ENCODE results near the gene EIF3F.
"Not testable (repeated sequence)": the region's sequence is repeated elsewhere in the genome, so short reads cannot be mapped to it uniquely, and the experiment has no call there.

Gene EIF3F

GRCh38 chr11:7977232-7977917 is 9.8 kb upstream of the EIF3F start:
- peak overlapping the region in 1 of 2 donors; percentile 80 for H3K27ac Mint-ChIP-seq
- no peak for DNase-seq
- no peak for ATAC-seq
- no peaks in the 10 kb centered on the region for H3K4me1 Mint-ChIP-seq
- H3K4me3 Mint-ChIP-seq, result peak overlapping the region in 1 of 2 donors; percentile 56
- no peaks in the 10 kb centered on the region for H3K27me3 Mint-ChIP-seq
- no peaks in the 10 kb centered on the region for H3K9me3 Mint-ChIP-seq

- no peaks in the 10 kb centered on the region for H3K27me3 Mint-ChIP-seq
- no peak for DNase-seq
- no peak overlapping the region for H3K27ac Mint-ChIP-seq
- ATAC-seq, result no peak
- no peak overlapping the region for H3K4me3 Mint-ChIP-seq
- H3K9me3 Mint-ChIP-seq, result no peaks in the 10 kb centered on the region
- H3K4me1 Mint-ChIP-seq, result peaks cover 18% of the 10 kb centered on the region
Observed at GRCh38 chr11:7981619-7982157, 5.4 kb upstream of the EIF3F start.

DNA sequence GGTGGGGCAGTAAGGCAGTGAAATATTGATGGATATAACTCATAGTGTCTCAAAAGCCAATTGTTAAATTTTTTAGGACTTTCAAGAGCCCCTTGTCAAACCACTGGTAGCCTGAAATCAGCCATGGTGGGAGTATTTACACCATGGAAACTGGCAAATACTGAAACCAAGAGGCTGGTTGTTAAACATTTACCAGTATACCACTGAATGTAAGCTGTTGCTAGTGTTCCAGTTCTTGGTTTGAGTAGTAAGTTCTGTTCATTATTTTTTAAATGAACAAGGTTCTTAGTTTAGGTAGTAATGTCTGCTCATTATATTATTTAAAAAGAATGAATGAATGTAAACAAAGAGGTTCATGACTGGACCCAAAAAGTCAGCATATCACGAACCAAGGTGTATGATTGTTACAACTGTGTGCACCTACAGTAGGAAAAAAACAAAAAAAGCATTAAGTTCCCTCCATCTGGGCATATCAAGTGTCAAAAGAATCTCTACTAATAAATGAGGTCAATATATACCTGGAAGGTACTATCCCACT is 4.5 kb upstream of the EIF3F start:
- no peaks in the 10 kb centered on the region for H3K27me3 Mint-ChIP-seq
- no peak for ATAC-seq
- DNase-seq, result no peak
- no peak overlapping the region for H3K4me3 Mint-ChIP-seq
- H3K27ac Mint-ChIP-seq, result no peak overlapping the region
- no peaks in the 10 kb centered on the region for H3K9me3 Mint-ChIP-seq
- peaks cover 21% of the 10 kb centered on the region for H3K4me1 Mint-ChIP-seq

DNA sequence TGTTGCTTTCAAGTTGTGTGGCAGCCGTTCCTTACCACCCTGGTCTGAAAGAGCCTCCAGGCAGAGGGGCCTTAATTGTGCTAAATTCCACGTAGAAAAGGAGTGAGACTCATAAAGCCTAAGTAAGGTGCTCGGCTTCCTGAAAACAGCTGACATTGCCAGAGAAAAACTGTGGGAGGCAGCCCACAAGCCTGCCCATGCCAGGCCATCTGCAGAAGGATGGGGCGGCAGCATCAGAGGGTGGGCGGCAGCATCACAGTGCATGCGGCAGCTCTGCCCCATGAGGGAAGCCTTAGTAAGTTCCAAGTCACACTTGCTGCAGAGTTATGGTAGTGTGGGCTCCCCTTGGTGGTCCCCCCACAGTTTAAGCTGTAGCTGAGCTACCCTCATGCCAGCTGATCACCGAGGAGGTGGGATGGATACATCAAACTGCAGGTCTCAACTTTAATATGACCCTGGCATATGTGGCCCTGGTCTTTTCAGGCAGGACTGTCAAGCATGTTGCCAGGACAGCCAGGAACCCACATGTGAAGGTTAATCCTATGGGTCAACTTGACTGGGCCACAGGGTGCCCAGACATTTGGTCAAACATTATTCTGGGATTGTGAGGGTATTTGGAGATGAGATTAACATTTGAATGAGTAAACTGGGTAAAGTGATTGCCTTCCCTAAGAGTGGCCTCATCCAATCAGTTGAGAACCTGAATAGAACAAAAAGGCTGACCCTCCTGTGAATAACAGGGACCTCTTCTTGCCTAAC is 3.1 kb upstream of the EIF3F start:
- Mint-ChIP-seq H3K4me3 (no peak overlapping the region), H3K4me1 (peaks cover 28% of the 10 kb centered on the region), H3K27ac (no peak overlapping the region), H3K9me3 (no peaks in the 10 kb centered on the region), H3K27me3 (no peaks in the 10 kb centered on the region)
- DNase-seq (no peak), ATAC-seq (no peak)

GRCh38 chr11:7987560-7987883 is 385 bp downstream of the EIF3F start:
- Mint-ChIP-seq H3K27ac (peak overlapping the region; percentile 99 to 100), H3K4me3 (peak overlapping the region; percentile 99), H3K4me1 (peaks cover 41% of the 10 kb centered on the region)
- DNase-seq, H3K27me3 Mint-ChIP-seq, H3K9me3 Mint-ChIP-seq: not testable (repeated sequence)
- ATAC-seq, result peak; percentile 24

- no peak overlapping the region for H3K4me3 Mint-ChIP-seq
- ATAC-seq (no peak), DNase-seq (no peak)
- no peaks in the 10 kb centered on the region for H3K27me3 Mint-ChIP-seq
- peak overlapping the region in 1 of 2 donors; percentile 4 for H3K27ac Mint-ChIP-seq
- H3K4me1 Mint-ChIP-seq, result peaks cover 6% of the 10 kb centered on the region
- H3K9me3 Mint-ChIP-seq, result no peaks in the 10 kb centered on the region
Observed at GRCh38 chr11:7994581-7995278, 7.6 kb downstream of the EIF3F start.

DNA sequence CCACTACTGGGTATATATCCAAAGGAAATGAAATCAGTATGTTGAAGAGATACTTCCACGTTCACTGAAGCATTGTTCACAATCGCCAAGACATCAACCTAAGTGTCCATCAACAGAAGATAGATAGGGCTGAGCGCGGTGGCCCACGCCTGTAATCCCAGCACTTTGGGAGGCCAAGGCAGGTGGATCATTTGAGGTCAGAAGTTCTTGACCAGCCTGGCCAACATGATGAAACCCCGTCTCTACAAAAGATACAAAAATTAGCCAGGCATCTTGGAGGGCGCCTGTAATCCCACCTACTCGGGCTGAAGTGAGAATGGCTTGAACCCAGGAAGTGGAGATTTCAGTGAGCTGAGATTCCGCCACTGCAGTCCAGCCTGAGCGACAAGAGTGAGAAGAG is 12.7 kb downstream of the EIF3F start:
- no peak for DNase-seq
- Mint-ChIP-seq H3K27me3 (no peaks in the 10 kb centered on the region), H3K27ac (no peak overlapping the region), H3K4me3 (no peak overlapping the region), H3K4me1 (no peaks in the 10 kb centered on the region), H3K9me3 (no peaks in the 10 kb centered on the region)
- ATAC-seq, result no peak

DNA sequence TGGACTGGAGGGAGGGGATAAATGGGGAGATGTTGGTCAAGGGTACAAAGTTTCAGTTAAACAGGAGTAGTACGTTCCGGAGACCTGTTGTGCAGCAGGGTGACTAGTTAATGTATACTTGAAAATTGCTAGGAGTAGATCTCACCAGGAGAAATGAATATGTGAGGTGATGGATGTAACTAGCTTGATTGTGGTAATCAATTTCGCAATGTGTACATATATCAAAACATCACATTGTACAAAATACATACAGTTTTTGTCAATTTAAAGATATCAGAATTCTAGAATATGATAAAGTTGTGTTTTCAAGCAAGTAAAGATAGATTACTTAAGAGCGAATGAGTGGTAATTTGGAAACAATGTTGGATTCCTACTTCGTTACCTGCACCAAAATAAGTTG is 13.3 kb downstream of the EIF3F start:
- no peak for DNase-seq
- Mint-ChIP-seq H3K4me3 (no peak overlapping the region), H3K27ac (no peak overlapping the region), H3K4me1 (no peaks in the 10 kb centered on the region), H3K27me3 (no peaks in the 10 kb centered on the region), H3K9me3 (no peaks in the 10 kb centered on the region)
- no peak for ATAC-seq

DNA sequence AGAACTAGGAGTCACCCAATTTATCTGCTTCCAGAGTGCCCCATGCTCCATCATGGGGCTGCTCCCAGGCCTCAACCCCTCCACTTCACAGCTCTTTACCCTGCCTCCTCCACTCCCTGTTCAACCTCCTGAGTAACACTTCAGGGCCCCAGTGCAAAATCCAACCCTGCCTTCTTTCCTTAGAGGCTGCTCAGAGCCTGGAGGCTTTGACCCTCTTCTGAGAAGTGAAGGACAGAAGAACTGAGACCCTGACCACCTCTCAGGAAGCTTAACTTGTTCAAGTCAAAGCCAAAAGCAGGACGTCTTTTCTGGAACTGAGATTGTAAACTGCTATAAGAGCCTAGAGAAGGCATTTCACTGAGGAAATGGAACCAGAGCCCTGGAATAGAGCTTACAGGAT is 15.5 kb downstream of the EIF3F start:
- DNase-seq (no peak), ATAC-seq (no peak)
- H3K27me3 Mint-ChIP-seq, result no peaks in the 10 kb centered on the region
- no peak overlapping the region for H3K27ac Mint-ChIP-seq
- H3K9me3 Mint-ChIP-seq, result no peaks in the 10 kb centered on the region
- no peaks in the 10 kb centered on the region for H3K4me1 Mint-ChIP-seq
- no peak overlapping the region for H3K4me3 Mint-ChIP-seq

GRCh38 chr11:8003187-8003586 is 16.1 kb downstream of the EIF3F start:
- Mint-ChIP-seq H3K27ac (no peak overlapping the region), H3K27me3 (no peaks in the 10 kb centered on the region), H3K9me3 (no peaks in the 10 kb centered on the region), H3K4me1 (no peaks in the 10 kb centered on the region), H3K4me3 (no peak overlapping the region)
- DNase-seq (no peak), ATAC-seq (no peak)

DNA sequence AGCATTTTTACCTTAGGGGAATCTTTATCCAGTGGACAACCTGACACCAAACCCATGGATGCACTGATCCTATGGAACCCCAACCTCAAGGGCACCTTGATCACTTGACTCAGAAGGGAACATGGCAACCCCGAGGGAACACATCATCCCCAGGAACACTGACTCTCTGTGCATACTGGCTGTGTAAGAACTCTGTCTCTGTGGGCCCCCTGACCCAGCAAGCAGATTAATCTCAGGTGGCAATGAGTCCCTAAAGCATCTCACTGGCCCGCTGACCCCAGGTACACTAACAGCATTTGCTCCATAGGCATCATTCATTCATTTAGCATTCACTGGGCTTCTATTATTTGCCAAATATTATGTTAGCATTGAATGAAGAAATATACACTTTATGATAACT is 16.9 kb downstream of the EIF3F start:
- no peak overlapping the region for H3K4me3 Mint-ChIP-seq
- H3K4me1 Mint-ChIP-seq, result no peaks in the 10 kb centered on the region
- ATAC-seq, result no peak
- no peaks in the 10 kb centered on the region for H3K27me3 Mint-ChIP-seq
- peak overlapping the region in 1 of 2 donors; percentile 72 for H3K27ac Mint-ChIP-seq
- H3K9me3 Mint-ChIP-seq, result no peaks in the 10 kb centered on the region
- no peak for DNase-seq

DNA sequence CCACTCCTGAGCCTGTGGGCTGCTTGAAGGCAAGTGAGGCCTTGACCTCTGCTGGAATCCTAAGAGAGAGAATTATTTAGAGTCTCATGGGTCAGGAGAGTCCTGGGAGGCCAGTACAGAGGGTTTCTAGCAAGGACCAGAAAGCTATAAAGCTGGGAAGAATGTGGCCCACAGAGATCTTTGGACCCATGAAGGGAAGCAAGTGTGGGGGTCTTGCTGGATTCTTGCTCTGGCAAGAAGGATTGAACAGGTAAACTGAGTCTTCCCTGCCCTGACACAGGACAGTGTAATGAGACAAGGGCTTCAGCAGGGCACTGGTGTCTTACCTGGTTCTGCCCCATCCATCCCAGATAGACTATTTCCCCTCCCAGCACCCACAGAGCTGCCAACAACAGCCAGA is 18.4 kb downstream of the EIF3F start:
- Mint-ChIP-seq H3K27ac (no peak overlapping the region), H3K4me1 (no peaks in the 10 kb centered on the region), H3K27me3 (no peaks in the 10 kb centered on the region), H3K4me3 (no peak overlapping the region), H3K9me3 (no peaks in the 10 kb centered on the region)
- DNase-seq, result no peak
- no peak for ATAC-seq

GRCh38 chr11:8006349-8006977 is 19.3 kb downstream of the EIF3F start:
- peak; percentile 76 for ATAC-seq
- Mint-ChIP-seq H3K4me1 (no peaks in the 10 kb centered on the region), H3K9me3 (no peaks in the 10 kb centered on the region), H3K27me3 (no peaks in the 10 kb centered on the region), H3K4me3 (no peak overlapping the region), H3K27ac (no peak overlapping the region)
- DNase-seq, result peak; percentile 17 to 39

- no peaks in the 10 kb centered on the region for H3K4me1 Mint-ChIP-seq
- H3K27ac Mint-ChIP-seq, result no peak overlapping the region
- H3K4me3 Mint-ChIP-seq, result no peak overlapping the region
- H3K9me3 Mint-ChIP-seq, result no peaks in the 10 kb centered on the region
- DNase-seq (no peak), ATAC-seq (no peak)
- no peaks in the 10 kb centered on the region for H3K27me3 Mint-ChIP-seq
Observed at GRCh38 chr11:8008212-8008611, 21.1 kb downstream of the EIF3F start.

DNA sequence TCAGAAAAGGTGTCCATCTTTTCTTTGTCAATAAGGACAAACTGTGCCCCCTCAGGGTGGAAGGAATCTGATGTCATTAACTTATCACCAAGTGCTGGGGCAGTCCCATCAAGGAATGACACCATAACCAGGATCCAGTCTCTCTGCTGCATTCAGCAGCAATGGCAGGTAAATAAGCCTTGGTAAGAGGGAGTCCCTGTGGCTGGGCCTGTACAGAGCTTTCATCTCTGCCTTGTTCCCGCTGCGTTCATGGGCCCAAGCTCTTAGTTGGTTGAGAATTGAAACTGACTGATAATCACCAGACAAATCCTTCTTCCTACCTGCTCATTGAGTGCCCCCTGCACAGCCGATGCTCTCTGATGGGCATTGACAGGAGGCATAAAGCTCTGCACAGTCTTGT is 22.7 kb downstream of the EIF3F start:
- no peak overlapping the region for H3K27ac Mint-ChIP-seq
- no peak for ATAC-seq
- no peaks in the 10 kb centered on the region for H3K4me1 Mint-ChIP-seq
- no peaks in the 10 kb centered on the region for H3K9me3 Mint-ChIP-seq
- H3K27me3 Mint-ChIP-seq, result no peaks in the 10 kb centered on the region
- H3K4me3 Mint-ChIP-seq, result no peak overlapping the region
- DNase-seq, result no peak
